GM15510 (cell line): ENCODE results near the gene TLE3.

Experiments used
- POLR2A ChIP-seq: IDR thresholded peaks from 3 replicates; pipeline ENCODE4 v1.6.1; 2011; ENCODE audit warnings: borderline replicate concordance; ENCODE audit not compliant: insufficient read length; ENCODE audit errors: extremely low read depth

The TLE3 gene

GRCh38 chr15:70096215-70097062 lies 1.3 kb downstream of the TLE3 start:
- peak; percentile 29 for TF ChIP-seq POLR2A

GRCh38 chr15:70095408-70096214 lies 2.1 kb downstream of the TLE3 start:
- TF ChIP-seq POLR2A = no peak

- TF ChIP-seq POLR2A = no peak
Measured at GRCh38 chr15:70094690-70095311, 2.9 kb downstream of the TLE3 start.

GRCh38 chr15:70093481-70094319 lies 4.0 kb downstream of the TLE3 start:
- no peak for TF ChIP-seq POLR2A

GRCh38 chr15:70093070-70093469 lies 4.6 kb downstream of the TLE3 start:
- TF ChIP-seq POLR2A = no peak

GRCh38 chr15:70092464-70093027 lies 5.2 kb downstream of the TLE3 start:
- TF ChIP-seq POLR2A = no peak

- TF ChIP-seq POLR2A = no peak
Measured at GRCh38 chr15:70091726-70092463, 5.8 kb downstream of the TLE3 start.

GRCh38 chr15:70090436-70091296 lies 7.1 kb downstream of the TLE3 start:
- no peak for TF ChIP-seq POLR2A

GRCh38 chr15:70089692-70089971 lies 8.1 kb downstream of the TLE3 start:
- TF ChIP-seq POLR2A = no peak

GRCh38 chr15:70088887-70089691 lies 8.6 kb downstream of the TLE3 start:
- no peak for TF ChIP-seq POLR2A

GRCh38 chr15:70088455-70088854 lies 9.3 kb downstream of the TLE3 start:
- no peak for TF ChIP-seq POLR2A
